ENCODE data around the gene ATG10.

The ATG10 gene

GRCh38 chr5:82151204-82151603 lies 179.4 kb downstream of the ATG10 start:
- DNase-seq = no peak
- H3K36me3 ChIP-seq = no peaks in the 10 kb centered on the region
- H3K9me3 ChIP-seq = no peaks in the 10 kb centered on the region
- TF ChIP-seq, protein P1, sequence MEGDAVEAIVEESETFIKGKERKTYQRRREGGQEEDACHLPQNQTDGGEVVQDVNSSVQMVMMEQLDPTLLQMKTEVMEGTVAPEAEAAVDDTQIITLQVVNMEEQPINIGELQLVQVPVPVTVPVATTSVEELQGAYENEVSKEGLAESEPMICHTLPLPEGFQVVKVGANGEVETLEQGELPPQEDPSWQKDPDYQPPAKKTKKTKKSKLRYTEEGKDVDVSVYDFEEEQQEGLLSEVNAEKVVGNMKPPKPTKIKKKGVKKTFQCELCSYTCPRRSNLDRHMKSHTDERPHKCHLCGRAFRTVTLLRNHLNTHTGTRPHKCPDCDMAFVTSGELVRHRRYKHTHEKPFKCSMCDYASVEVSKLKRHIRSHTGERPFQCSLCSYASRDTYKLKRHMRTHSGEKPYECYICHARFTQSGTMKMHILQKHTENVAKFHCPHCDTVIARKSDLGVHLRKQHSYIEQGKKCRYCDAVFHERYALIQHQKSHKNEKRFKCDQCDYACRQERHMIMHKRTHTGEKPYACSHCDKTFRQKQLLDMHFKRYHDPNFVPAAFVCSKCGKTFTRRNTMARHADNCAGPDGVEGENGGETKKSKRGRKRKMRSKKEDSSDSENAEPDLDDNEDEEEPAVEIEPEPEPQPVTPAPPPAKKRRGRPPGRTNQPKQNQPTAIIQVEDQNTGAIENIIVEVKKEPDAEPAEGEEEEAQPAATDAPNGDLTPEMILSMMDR (IDR thresholded peaks at IDR 0.05) = no peak
- H3K27me3 ChIP-seq = no peaks in the 10 kb centered on the region
- H3K4me3 ChIP-seq = no peak overlapping the region
- no peaks in the 10 kb centered on the region for H3K4me1 ChIP-seq
- intact Hi-C loops (cut with DNase I; ENCODE audit: low total_unique reads) = no loop called here
- H3K27ac ChIP-seq = no peak overlapping the region

DNA sequence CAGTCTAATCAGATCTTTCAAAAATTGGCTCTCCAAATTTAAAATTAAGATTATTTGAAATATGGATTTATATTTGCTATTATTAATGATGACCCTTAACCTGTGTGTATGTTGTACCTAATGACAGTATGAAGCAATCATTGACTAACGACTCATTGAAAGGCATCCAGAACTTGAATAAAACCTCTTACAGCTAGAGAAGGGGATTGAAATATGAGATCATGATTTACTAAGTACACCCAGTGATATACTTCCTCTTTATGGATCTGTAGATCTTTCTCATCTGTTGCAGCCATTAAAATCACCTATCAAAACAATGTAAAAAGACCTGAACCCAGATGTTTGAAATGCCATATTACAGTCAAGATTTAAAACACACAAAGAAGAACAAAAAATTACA lies 179.8 kb downstream of the ATG10 start:
- H3K9me3 ChIP-seq = no peaks in the 10 kb centered on the region
- no peaks in the 10 kb centered on the region for H3K4me1 ChIP-seq
- no peak overlapping the region for H3K27ac ChIP-seq
- H3K27me3 ChIP-seq = no peaks in the 10 kb centered on the region
- no peaks in the 10 kb centered on the region for H3K36me3 ChIP-seq
- intact Hi-C loops (cut with DNase I; ENCODE audit: low total_unique reads) = no loop called here
- no peak overlapping the region for H3K4me3 ChIP-seq
- TF ChIP-seq, protein P1 (IDR thresholded peaks at IDR 0.05) = no peak
- no peak for DNase-seq

- Histone ChIP-seq H3K4me1 (no peaks in the 10 kb centered on the region), H3K27ac (no peak overlapping the region), H3K9me3 (no peaks in the 10 kb centered on the region), H3K36me3 (no peaks in the 10 kb centered on the region), H3K27me3 (no peaks in the 10 kb centered on the region), H3K4me3 (no peak overlapping the region)
- DNase-seq = no peak
- TF ChIP-seq, protein P1 (IDR thresholded peaks at IDR 0.05) = no peak
- intact Hi-C loops (cut with DNase I; ENCODE audit: low total_unique reads) = no loop called here
These were observed 181.2 kb downstream of the ATG10 start for GRCh38 chr5:82152978-82153481.

DNA sequence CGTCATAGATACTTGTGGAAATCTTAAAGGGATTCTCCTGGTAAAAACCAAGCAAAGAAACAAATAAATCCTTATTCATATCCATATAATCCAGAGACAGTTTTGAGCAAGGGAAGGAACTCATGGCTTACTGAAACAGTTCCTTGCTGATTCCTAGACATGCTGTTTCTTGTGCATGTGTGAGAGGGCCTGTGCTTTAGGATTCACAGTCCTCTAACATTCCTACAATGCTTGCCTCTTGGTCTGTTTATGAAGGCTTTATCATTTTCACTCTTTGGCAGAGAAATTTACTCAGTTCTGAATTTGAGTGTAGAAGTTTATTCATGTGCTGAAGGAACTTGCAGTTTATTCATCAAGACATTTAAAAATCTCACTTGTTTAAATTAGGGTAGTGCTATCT lies 183.0 kb downstream of the ATG10 start:
- Histone ChIP-seq H3K27ac (no peak overlapping the region), H3K4me1 (no peaks in the 10 kb centered on the region), H3K9me3 (no peaks in the 10 kb centered on the region), H3K4me3 (no peak overlapping the region), H3K27me3 (no peaks in the 10 kb centered on the region), H3K36me3 (no peaks in the 10 kb centered on the region)
- intact Hi-C loops (cut with DNase I; ENCODE audit: low total_unique reads) = no loop called here
- TF ChIP-seq, protein P1 (IDR thresholded peaks at IDR 0.05) = no peak
- DNase-seq = no peak

DNA sequence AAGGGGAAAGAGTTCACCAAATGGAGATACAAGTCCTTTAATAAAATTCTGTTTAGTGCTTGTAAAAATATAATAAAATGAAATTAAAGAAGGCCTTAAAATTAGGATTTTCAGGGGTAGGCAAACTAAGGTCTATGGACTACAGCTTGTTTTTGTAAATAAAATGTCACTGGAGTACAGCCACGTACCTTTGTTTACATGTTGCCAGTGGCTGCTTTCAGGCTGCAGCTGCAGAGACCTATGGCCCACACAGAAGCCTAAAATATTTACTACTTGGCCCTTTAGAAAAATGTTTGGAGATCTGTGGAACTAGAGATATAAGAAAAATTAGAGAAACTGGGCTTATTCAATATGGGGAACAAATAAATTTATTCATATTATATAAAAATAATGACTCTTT lies 183.5 kb downstream of the ATG10 start:
- H3K36me3 ChIP-seq = no peaks in the 10 kb centered on the region
- TF ChIP-seq, protein P1 (IDR thresholded peaks at IDR 0.05) = no peak
- H3K27me3 ChIP-seq = no peaks in the 10 kb centered on the region
- H3K4me1 ChIP-seq = no peaks in the 10 kb centered on the region
- intact Hi-C loops (cut with DNase I; ENCODE audit: low total_unique reads) = no loop called here
- no peak overlapping the region for H3K4me3 ChIP-seq
- H3K27ac ChIP-seq = no peak overlapping the region
- DNase-seq = no peak
- H3K9me3 ChIP-seq = no peaks in the 10 kb centered on the region

- no peak for DNase-seq
These were observed 185.1 kb downstream of the ATG10 start for GRCh38 chr5:82156874-82157273.

More at GRCh38 chr5:82156874-82157273, 185.1 kb downstream of the ATG10 start:
- H3K4me3 ChIP-seq = no peak overlapping the region
- intact Hi-C loops (cut with DNase I; ENCODE audit: low total_unique reads) = no loop called here
- TF ChIP-seq, protein P1 (IDR thresholded peaks at IDR 0.05) = no peak
- no peak overlapping the region for H3K27ac ChIP-seq
- H3K9me3 ChIP-seq = no peaks in the 10 kb centered on the region
- no peaks in the 10 kb centered on the region for H3K36me3 ChIP-seq
- no peaks in the 10 kb centered on the region for H3K27me3 ChIP-seq
- H3K4me1 ChIP-seq = no peaks in the 10 kb centered on the region

Measured in tibial artery (tissue), 4 donors.